WI38 (cell line): Measurements from ENCODE around the gene MIGA2.

Experiments
- H3K4me3 ChIP-seq: 2 replicates; pipeline ENCODE4 v1.5.1; 2011; ENCODE audit warnings: low read depth, mild to moderate bottlenecking, control low read depth, low read length
- TF ChIP-seq, protein P1 (sequence below): IDR thresholded peaks from 2 replicates; pipeline ENCODE4 v1.5.1; 2012; ENCODE audit warnings: low read depth, mild to moderate bottlenecking, control low read depth, low read length

The MIGA2 gene

DNA sequence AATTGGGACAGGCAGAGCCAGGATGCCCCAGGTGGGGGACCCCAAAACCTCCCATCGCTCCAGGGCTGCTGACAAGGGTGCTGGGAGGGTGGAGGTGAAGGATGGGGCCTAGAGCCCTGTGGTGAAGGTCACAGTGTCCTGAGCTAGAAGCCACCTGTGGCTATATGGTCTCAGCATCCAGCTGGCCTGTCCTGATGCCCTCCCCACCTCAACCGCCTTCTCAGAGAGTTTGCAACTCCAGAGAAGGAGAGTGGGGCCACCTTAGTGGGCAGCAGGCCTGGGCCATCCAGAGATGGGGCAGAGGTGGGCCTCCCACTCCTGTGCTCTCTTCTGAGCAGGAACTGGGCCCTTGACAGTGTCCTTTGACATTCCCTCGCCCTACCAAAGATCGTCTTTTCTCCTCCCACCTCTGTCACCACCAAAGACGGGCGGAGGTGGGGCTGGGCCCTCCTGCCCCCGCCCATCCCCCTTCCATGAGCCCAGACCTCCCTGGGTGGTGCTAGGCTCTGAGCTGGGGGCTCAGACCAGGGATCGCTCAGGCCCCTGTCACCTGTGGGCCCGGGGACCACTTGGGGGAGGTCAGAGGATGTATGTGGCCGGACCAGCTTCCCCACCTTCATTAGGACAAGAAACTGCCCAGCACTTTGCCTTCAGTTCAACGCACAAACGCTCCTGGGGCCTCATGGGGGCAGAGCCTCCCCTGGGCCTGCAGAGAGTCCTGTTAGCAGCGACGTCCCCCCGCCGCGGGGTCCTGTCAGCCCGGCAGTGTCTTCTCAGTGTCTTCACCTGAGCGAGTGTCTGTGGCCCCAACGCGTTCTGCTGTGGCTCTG is 34.5 kb downstream of the MIGA2 start:
- TF ChIP-seq, protein P1, sequence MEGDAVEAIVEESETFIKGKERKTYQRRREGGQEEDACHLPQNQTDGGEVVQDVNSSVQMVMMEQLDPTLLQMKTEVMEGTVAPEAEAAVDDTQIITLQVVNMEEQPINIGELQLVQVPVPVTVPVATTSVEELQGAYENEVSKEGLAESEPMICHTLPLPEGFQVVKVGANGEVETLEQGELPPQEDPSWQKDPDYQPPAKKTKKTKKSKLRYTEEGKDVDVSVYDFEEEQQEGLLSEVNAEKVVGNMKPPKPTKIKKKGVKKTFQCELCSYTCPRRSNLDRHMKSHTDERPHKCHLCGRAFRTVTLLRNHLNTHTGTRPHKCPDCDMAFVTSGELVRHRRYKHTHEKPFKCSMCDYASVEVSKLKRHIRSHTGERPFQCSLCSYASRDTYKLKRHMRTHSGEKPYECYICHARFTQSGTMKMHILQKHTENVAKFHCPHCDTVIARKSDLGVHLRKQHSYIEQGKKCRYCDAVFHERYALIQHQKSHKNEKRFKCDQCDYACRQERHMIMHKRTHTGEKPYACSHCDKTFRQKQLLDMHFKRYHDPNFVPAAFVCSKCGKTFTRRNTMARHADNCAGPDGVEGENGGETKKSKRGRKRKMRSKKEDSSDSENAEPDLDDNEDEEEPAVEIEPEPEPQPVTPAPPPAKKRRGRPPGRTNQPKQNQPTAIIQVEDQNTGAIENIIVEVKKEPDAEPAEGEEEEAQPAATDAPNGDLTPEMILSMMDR = no peak
- H3K4me3 ChIP-seq = no peak overlapping the region

- H3K4me3 ChIP-seq = no peak overlapping the region
- TF ChIP-seq, protein P1 = no peak
Observed at GRCh38 chr9:129071526-129072126, 35.2 kb downstream of the MIGA2 start.

- no peak overlapping the region for H3K4me3 ChIP-seq
- TF ChIP-seq, protein P1 = no peak
Observed at GRCh38 chr9:129072171-129072570, 35.7 kb downstream of the MIGA2 start.

DNA sequence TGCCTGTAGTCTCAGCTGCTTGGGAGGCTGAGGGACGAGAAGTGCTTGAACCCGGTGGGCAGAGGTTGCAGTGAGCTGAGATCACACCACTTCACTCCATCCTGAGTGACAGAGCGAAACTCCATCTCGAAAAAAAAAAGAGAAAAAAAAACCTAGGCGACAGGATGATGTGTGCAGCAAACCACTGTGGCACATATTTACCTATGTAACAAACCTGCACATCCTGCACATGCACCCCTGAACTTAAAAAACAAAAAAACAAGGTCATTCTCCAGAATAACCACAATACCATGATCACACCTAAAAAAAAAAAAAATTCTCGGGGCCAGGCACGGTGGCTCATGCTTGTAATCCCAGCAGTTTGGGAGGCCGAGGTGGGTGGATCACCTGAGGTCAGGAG is 37.0 kb downstream of the MIGA2 start:
- TF ChIP-seq, protein P1 = no peak
- H3K4me3 ChIP-seq = no peak overlapping the region

DNA sequence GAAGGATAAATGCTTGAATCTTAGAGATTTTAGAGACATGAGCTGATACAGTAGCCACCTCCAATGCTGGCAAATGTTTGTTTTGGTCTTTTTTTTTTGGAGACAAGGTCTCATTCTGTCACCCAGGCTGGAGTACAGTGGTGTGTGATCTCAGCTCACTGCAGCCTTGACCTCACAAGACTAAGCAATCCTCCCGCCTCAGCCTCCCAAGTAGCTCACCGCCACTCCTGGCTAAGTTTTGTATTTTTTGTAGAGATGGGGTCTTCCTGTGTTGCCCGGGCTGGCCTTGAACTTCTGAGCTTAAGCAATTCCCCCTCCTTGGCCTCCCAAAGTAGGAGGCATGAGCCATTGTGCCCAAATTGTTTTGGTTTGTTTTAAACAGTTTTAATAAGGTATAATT is 37.7 kb downstream of the MIGA2 start:
- H3K4me3 ChIP-seq = no peak overlapping the region
- TF ChIP-seq, protein P1 = no peak

DNA sequence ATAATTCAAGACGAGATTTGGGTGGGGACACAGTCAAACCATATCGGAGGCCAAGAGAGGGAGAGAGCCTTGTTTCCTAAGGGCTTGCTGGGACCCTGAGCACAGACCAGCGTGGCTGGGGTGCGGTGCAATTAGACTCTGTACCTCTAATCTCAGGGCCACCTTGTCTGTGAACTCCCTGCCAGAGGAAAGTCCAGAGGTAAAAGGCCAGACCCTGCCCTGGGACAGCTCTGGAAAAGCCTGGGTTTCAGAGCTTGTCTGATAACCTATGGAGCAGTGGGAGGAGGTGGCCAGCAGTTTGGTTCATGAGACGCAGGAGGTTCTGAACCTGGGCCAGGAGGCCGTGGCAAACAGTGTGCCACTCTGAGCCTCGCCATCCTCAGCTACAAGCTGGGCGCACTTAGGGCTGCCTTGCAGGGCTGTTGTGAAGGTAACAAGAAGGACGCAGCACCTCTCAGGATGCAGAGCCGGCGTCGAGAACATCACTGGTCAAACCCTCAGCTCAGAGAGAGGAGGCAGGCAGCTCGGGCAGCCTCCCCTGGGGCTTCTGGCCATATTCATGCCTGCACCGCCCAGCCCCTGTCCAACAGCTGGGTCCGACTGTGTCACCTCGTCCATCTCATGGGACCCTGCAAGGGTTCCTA is 39.7 kb downstream of the MIGA2 start:
- TF ChIP-seq, protein P1 = no peak
- H3K4me3 ChIP-seq = no peak overlapping the region

DNA sequence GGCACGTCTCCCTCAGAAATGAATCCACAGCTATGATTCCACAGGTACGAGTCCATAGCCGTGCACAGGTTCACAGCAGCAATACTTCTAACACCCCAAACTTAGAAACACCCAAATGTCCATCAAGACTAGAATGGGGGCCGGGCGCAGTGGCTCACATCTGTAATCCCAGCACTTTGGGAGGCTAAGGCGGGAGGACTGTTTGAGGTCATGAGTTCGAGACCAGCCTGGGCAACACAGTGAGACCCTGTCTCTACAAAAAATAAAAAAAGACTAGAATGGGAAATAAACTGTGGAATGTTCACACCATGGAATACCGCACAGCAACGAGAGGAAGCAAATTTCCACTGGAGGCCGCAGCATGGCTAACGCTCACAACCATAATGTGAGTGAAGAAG is 40.2 kb downstream of the MIGA2 start:
- TF ChIP-seq, protein P1 = no peak
- H3K4me3 ChIP-seq = no peak overlapping the region
